ENCODE results near the gene HSD3B7.
A peak's percentile ranks its signal among the peaks of the same experiment; 100 is the strongest.
"Not testable (repeated sequence)": the region's sequence is repeated elsewhere in the genome, so short reads cannot be mapped to it uniquely, and the experiment has no call there.

Gene HSD3B7

DNA sequence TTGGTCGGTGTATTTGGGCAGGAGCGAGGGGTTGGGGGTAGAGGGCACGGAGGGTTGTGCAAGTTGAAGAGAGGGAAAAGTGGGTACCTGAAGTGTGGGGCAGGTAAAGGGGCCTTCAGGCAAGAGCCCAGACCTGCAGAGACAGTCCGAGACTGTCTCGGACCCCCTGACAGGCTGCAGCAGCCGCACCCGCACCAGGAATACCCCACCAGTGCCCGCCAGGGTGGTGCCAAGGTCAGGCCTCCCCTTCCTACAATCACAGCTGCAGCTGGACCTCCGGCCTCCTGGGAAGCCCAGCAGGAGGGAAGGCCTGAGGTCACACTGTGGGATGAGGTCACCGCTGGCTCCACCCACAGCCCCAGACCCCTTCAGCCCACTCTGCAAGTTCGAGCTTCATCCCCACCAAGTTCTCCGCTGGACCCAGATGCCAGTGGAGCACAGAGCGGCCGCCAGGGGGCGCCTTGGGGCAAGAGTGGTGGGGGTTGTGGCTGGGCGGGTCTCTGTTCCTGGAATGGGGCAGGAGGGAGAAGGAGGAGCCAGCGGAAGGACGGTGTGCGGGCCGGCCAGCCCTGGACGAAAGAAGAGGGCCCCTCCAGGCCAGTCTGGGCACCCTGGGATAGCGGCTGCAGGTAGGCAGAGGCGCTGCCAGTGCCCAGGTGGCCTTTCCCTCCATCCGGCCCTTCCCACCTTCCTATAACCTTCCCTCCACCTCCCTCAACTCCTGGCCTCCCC is at the start of gene HSD3B7:
TSS of gene HSD3B7 (plus strand) at position 539 of the 732 bp plus-strand sequence. CDS start 452 bp downstream, outside the sequence.
- peak; percentile 94 for DNase-seq

DNA sequence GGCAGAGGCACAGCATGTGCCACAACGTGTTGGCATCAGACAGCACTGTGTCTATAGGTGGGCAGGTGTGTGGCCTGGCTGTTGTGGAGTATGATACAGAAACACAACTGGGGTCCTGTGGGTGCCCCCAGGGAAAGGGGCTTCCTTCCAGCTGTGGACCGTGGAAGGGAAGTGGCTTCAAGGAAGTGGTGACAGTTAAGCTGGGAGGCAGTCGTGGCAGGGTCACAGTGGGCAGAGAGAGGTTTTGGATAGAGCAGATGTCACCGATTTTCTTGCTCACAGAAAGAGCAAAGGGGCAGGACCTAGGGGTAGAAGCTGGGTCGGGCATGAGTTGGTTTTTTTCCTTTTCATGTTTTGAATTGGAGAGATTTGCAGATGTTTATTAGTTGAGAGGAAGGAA is 47.3 kb upstream of the HSD3B7 start:
- DNase-seq, result no peak

DNA sequence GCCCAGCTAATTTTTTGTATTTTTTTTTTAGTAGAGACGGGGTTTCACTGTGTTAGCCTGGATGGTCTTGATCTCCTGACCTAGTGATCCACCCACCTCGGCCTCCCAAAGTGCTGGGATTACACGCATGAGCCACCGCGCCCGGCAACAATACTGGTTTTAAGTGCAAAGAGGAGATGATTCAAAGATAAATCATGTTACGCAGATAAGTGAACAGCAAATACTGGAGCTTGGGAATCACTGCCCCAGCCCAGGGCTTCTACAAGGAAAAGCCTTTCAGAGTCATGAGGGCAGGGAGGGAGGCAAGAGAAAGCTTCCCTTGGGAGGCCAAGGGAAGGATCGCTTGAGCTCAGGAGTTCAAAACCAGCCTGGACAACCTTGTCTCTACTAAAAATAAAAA is 45.4 kb upstream of the HSD3B7 start:
- not testable (repeated sequence) for DNase-seq

DNA sequence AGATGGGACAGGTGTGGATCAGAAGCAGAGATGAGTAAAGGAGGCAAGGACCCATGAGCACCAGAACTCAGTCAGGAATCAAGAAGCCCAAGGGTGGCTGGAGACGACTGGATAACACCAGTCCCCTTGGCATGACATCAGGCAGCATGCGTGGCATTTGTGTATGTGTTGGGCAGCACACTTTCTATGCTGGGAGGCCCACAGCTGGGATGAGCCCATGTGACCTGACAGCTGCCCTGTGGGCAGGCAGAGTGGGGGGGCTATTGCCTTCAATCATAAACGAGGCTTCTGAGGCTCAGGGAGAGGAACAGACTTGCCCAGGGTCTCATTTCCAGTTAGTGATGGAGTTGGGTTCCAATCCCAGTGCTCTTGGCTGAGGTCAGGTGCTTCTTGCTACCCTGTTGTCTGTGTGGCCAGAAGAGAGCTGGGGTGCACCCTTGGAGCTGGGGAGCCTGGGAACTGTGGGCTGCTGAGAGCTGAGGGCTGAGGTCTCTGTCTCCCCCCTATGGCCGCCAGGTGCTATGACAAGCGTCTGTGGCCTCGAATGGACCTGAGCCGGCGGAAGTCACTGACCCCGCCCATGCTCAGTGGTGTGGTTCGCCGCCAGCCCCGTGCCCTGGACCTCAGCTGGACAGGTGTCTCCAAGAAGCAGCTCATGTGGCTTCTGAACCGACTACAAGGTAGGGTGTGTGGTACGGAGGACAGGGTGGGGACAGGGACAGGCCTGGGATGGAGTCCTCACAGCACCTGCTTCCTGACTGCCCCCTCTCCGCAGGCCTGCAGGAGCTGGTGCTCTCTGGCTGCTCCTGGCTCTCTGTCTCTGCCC is 43.2 kb upstream of the HSD3B7 start:
- DNase-seq, result peak; percentile 76

DNA sequence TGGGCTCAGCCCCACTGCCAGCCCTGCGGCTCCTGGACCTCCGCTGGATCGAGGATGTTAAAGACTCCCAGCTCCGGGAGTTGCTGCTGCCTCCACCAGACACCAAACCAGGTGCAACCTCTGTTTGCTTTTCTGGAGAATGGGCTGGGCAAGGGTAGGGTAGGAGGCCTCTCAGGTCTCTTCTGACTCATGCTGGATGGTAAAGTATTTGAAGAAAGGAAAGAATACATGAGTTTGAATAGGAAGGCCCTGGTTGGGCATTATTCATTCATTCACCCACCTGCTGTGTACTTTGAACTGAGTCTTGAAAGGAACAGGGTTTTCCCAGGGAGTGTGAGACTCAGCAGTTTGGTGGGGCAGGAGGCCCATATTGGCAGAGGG is 42.6 kb upstream of the HSD3B7 start:
- no peak for DNase-seq

DNA sequence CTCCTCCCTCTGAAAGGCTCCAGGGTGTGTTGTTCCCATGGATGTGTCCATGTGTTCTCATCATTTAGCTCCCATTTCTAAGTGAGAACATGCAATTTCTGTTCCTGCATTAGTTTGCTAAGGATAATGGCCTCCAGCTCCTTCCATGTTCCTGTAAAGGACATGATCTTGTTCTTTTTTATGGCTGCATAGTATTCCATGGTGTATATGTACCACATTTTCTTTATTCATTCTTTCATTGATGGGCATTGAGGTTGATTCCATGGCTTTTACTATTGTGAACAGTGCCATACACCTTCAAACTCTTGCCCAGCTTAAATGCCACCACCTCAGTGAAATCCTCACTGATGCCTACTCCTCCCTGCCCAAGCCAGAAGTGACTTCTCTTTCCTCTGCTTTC is 40.7 kb upstream of the HSD3B7 start:
- DNase-seq, result no peak

DNA sequence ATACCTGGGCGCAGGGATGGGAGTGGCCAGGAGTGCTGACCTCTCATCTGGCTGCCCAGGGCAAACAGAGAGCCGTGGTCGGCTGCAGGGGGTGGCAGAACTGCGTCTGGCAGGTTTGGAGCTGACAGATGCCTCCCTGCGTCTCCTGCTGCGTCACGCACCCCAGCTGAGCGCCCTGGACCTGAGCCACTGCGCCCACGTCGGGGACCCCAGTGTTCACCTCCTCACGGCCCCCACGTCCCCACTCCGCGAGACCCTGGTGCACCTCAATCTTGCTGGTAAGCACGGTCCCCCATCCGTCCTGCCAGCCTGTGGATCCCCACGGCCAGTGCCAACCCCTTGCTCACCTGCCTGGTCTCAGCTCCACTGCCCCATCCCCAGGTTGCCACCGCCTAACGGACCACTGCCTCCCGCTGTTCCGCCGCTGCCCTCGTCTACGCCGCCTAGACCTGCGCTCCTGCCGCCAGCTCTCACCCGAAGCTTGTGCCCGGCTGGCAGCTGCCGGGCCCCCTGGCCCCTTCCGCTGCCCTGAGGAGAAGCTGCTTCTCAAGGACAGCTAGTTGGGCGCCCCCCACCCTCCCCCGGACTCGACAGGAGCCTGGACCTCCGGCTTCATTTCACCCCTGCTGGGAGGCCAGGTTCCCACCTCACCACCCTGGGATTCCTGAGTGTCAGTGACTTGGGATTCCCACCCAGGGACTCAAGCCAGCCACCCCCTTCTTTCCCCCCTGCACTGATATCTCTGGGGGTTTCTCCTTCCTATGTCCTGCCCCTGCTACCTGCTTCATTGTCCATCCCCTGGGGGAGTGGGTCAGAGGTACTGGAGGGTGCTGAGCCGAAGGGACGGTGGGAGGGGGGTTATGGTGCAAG is 38.1 kb upstream of the HSD3B7 start:
- no peak for DNase-seq

DNA sequence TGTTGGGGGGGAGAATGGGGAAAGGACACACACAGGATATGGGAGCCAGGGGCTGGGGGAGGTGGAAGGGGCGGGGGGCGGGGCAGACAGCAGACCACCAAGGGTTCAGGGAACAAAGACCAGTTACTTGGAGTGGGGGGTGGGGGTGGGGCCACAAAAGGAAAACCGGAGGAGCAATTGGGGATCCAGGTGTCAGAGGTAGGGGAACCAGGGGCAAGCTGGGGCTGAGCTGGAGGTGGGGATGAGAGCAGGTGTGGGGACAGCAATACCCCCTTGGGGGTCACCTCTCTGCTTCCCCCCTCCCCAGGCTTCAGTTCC is 37.5 kb upstream of the HSD3B7 start:
- DNase-seq, result no peak

DNA sequence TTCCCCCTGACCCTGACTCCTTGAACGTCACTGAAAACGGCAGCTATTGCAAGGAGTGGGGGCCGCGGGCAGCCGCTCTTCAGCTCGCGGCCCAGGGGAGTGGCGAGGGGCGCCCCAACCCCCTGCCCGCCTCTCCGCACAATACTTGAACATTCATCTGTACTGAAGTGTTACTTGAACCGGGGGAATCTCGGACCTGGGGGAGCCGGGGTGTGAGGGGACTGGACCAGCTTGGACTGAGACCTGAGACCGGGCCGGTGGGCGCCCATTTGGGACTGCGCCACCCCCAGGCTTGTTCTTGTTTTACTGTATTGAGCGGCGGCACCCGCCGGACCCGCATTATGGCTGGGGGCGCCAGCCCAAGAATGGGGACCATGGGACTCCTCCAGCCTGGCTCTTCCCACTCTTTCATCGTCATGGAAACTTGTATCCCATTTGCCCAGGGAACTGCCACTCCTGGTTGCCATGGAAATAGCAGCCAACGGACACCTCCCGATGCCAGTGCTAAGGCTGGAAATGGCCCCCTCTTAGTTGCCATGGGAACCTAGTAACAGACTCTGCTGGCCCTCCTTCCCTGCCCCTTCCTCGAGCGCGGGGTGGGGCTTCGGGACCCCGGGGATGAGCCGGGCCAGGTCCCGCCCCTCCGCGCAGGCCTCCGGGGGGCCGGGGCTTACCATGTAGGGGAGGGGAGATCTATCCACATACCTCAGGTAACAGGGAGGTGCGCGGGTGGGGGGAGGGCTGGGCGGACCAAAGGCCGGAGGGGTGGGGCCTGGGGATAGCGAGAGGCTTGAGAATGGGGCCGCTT is 36.9 kb upstream of the HSD3B7 start:
- DNase-seq, result peak; percentile 53

DNA sequence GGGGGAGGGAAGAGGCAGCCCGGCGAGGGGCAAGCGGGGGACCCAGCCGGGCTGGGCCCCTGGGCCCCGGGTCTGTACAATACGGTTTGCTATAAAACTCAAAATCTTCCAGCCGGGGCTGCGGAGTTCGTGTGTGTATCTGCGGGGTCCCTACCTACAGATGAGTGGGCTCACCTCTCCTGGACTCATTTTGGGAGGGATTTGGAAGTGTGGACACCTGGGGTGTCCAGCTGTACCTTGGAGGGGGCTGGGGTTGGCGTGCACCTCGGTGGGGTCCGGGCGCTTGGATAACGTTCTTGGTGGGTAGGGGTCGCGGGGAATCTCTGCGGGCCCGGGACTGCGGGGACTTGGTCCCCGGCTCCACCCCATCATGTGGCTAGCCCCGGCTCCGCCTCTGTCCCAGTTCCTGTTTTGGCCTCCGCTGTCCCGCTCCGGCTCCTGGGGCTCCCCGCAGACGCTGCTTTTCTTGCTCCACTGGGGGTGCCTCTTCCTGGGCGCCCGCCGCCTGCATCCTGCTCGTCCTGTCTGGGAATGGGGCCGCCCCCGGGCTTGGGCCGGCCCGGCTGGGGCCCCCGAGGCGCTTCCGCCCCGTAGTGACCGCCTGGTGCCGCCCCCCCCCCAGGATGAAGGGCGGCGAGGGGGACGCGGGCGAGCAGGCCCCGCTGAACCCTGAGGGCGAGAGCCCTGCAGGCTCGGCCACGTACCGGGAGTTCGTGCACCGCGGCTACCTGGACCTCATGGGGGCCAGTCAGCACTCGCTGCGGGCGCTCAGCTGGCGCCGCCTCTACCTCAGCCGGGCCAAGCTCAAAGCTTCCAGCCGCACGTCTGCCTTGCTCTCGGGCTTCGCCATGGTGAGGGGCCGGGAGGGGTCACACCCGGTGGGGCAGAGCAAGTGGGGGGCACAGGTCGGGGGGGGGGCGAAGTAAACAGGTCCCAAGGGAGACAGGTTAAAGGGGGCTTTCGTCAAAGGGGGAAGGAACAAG is 36.0 kb upstream of the HSD3B7 start, which contains the start of gene ORAI3:
TSS of gene ORAI3 (plus strand) at position 402 of the 983 bp plus-strand sequence. CDS start at position 624, 222 bp downstream.
- DNase-seq, result peak; percentile 83

DNA sequence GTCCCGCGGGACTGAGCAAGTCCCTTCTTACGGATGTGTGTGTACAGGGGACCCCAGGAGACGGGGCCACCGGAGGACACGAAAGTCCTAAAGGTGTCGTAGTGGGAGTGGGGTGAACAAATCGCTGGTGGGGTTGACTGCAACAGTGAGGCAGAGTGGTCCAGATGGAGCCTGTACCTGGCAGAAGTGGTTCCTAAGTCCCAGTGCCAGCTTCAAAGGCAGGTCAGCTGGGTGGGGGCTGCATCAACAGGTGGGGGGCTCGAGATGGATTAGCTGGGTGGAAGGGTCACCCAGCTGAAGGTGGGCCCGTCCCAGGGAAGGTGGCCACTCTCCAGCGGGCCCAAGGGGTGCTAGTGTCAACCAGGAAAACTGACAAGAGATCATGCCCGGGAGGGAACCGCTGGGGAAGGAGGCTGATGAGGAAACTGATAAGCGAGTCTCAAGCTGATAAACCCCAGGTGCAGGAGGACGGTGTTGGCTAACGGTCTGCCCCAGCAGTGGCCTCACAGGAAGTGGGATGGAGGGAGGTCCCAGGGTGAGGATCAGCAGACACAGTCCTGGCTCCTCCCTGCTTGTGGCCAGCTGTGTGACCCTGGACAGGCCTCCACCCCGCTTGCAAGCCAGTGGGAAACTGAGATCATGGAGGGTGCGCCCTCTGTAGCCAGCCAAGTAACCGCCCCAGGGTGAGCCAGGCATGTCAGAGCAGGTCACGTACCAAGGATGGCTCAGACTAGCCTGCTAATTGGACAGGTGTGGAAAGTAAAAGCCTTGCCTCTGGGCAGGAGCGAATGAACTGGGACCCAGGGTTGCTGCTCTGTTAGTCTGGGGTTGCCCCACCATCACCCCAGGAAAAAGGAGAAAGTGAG is 35.1 kb upstream of the HSD3B7 start:
- peak; percentile 87 for DNase-seq

DNA sequence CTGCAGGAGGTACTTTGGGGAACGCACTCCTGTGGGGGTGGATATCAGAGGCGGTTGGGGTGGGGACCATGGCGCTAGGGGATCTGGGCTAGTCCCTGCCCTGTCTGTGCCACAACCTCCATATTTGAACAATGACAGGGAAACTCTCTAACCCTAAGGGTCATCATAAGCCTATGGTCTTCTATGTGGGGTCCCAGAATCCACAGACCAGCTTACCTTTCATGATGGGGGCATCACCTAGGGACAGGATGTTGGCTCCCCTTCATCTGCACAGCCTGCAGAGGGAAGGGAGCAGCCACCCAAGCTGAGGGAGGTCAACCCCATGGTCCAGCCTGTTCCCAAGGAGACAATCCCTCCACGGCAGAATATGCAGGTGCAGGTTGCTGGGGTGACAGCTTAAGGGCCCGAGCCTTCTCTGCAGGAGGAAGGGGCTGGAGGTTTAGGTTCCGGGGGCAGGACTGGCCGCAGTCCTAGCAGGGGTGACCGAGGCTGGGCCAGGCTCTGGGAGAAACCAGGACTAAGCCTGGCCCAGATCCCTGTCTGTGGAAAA is 34.4 kb upstream of the HSD3B7 start:
- DNase-seq, result no peak

DNA sequence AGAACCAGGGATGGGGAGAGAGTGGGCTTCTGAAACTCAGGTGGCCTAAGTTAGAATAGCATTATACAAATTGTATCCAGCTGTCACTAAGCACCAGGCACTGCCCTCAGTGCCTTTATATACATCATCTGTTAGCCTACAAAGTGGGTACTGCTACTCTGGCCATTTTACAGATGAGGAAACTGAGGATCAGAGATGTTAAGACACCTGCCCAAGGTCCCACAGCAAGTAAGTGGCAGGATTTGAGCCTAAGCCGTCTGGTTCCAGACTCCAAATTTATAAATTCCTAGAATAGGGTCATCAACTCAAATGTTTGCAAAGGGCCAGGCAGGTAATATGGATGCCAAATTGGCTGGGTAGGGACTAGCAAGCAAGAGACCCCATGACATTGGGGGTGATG is 33.8 kb upstream of the HSD3B7 start:
- no peak for DNase-seq

DNA sequence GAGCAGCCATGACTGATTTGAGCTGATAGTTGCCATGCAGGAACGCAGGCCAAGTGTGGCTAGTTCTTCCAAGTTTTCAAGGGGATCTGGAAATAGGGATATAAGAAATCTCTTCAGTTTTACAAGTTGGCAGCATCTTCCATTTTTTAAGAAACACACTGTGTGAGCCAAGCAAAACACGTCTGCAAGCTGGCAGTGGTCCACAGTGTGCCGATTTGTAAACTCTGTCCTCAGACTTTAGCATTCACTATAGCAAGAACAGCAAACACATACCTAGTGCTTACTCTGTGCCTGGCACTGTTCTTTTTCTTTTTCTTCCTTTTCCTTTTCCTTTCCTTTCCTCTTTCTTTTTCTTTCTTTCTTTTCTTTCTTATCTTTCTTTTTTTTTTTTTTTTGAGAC is 33.3 kb upstream of the HSD3B7 start:
- no peak for DNase-seq

DNA sequence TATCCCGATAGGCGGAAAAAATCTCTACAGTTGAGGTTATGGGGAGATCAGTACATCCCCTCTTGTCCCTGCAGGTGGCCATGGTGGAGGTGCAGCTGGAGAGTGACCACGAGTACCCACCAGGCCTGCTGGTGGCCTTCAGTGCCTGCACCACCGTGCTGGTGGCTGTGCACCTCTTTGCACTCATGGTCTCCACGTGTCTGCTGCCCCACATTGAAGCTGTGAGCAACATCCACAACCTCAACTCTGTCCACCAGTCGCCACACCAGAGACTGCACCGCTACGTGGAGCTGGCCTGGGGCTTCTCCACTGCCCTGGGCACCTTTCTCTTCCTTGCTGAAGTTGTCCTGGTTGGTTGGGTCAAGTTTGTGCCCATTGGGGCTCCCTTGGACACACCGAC is 31.9 kb upstream of the HSD3B7 start:
- no peak for DNase-seq

DNA sequence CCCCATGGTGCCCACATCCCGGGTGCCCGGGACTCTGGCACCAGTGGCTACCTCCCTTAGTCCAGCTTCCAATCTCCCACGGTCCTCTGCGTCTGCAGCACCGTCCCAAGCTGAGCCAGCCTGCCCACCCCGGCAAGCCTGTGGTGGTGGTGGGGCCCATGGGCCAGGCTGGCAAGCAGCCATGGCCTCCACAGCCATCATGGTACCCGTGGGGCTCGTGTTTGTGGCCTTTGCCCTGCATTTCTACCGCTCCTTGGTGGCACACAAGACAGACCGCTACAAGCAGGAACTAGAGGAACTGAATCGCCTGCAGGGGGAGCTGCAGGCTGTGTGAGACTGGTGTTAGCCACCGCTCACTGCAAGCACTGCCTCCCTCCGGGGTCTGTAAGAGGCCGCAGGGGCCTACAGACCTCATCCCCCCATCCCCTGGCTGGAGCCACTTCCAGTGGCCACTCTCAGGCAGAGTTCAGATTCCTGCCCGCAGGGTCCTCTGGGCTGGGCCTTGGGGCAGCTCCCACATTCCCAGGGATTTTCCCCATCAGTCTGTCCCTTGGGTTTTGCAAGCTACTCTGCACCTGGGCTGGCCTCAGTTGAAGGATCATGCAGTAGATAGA is 31.4 kb upstream of the HSD3B7 start:
- DNase-seq, result peak; percentile 69

DNA sequence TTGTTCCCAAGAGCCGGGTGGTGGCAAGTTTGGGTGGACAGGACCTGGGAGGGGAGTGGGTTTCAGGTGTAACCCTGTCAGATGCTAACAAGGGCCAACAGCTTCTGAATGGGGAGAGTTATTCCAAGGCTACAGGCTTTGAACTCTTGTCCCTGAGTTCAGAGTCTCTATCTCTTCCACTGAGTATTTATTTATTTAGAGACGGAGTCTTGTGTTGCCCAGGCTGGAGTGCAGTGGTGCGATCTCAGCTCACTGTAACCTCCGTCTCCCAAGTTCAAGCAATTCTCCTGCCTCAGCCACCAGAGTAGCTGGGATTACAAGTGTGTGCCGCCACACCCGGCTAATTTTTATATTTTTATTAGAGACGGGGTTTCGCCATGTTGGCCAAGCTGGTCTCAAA is 30.0 kb upstream of the HSD3B7 start:
- no peak for DNase-seq

DNA sequence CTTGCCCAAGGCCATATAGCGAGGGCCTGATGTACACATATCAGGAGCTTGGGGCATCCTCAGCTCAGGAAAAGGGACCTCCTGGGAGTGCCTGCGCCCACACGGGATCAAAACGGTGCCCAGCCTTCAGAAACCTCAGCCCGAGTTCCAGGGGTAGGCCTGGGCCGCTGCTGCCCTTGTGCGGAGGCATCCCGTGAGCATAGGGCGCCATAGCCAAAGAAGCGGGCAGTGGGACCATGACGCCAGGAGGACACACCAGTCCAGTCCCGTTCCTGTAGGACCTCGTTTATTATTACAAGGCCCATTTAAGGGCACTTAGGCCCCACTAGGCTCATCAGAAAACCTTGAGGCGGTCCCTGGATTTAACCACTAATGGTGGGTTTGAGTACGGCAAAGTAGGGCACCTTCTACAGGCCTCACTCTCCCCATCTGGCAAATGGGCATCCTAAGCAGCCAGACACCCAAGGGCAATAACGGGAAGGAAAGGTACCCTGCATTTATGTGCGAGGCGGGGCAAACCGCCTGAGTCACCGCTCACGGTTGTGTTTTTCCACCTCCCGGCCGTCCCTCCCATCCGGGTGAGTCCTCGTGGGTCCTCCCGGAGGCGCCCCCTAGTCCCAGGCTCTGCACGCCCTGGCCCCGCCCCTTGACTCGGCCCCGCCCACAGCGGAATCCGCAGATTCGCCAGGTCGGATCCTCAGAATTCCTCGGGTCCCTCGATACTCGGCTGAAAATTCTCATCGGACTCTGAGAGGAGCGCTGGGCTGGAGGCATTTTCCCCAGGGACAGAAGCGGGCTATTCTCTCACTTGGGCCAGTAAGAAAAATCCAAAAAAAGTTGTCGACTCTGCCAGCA is 28.2 kb upstream of the HSD3B7 start:
- peak; percentile 85 for DNase-seq
